Suprapubic skin (tissue), 4 donors: Measurements from ENCODE around the gene MSL3. TPM values are rescaled to one million over a fixed set of nuclear protein-coding genes. Genes with fewer than 3 reads are reported as not detected.

Experiments
- DNase-seq, 2 donors: peaks; one replicate each; pipeline ENCODE4 v3.0.0-alpha.2; 2019; ENCODE audit warnings: low spot score in 2 of 2
- H3K27ac ChIP-seq: fragments of 200-600 bp; sonication (generic); one replicate; pipeline ENCODE4 v1.5.1; 2019
- H3K27me3 ChIP-seq: fragments of 200-600 bp; sonication (generic); one replicate; pipeline ENCODE4 v1.5.1; 2019
- H3K36me3 ChIP-seq: fragments of 200-600 bp; sonication (generic); one replicate; pipeline ENCODE4 v1.5.1; 2019
- H3K4me1 ChIP-seq: fragments of 200-600 bp; sonication (generic); one replicate; pipeline ENCODE4 v1.5.1; 2019
- H3K4me3 ChIP-seq: fragments of 200-600 bp; sonication (generic); one replicate; pipeline ENCODE4 v1.5.1; 2019; ENCODE audit warnings: mild to moderate bottlenecking
- H3K9me3 ChIP-seq: fragments of 200-600 bp; sonication (generic); one replicate; pipeline ENCODE4 v1.5.1; 2019
- EP300 ChIP-seq: sonication (generic); formaldehyde crosslinking; IDR thresholded peaks from one replicate; pipeline ENCODE4 v1.6.1; 2017; ENCODE audit warnings: antibody characterized with exemption
- POLR2A ChIP-seq, 2 donors: fragments of 450-650 bp; IDR thresholded peaks; one replicate each; pipeline ENCODE4 v1.6.1; 2017; ENCODE audit warnings: antibody characterized with exemption in 2 of 2, mild to moderate bottlenecking in 2 of 2, moderate library complexity in 2 of 2
- POLR2AphosphoS5 ChIP-seq, 3 donors: sonication (generic); formaldehyde crosslinking; IDR thresholded peaks; one replicate each; pipeline ENCODE4 v1.6.1; 2017; ENCODE audit warnings: antibody characterized with exemption in 3 of 3
- WGBS: methylation state at CpG from one replicate; pipeline ENCODE4 v1.1.5; 2018; 5-methylcytosine and 5-hydroxymethylcytosine counted together
- total RNA-seq, 4 donors: library from RNA; depleted of rRNA; stranded (reverse); fragments of >200 nt; gene quantifications; one replicate each; pipeline ENCODE4 v1.1.0, GENCODE V29; 2016
- TF ChIP-seq, protein P1 (sequence below), 2 donors: fragments of 200-600 bp in 1 of 2; fragments of 450-650 bp in 1 of 2; sonication (generic) in 1 of 2; IDR thresholded peaks; one replicate each; pipeline ENCODE4 v1.5.1; 2016 to 2019; ENCODE audit warnings: antibody characterized with exemption in 2 of 2, mild to moderate bottlenecking in 1 of 2, moderate library complexity in 1 of 2

The MSL3 gene
- total RNA-seq, 4 donors from 2014 or later = 20.9 to 44.8 (median 26.0) TPM

DNA sequence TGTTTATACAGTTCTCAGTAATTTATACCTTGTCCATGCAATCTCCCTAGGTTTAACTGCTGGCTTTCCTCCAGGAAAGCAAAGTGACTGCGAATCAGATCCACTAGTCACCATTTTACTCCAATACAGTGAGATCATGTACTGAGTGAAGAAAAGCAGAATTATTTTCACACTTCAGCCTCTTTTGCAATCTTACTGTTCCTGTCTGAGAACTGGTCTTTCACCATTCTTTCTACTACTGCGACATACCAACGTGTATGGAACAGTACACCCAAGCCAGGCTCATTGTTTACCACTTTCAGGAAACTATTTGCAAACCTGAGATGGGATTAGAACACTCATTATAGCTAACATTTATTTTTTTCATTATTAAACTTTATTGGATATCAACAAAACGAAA is 8.0 kb upstream of the MSL3 start:
- Histone ChIP-seq H3K36me3 (no peaks in the 10 kb centered on the region), H3K9me3 (no peaks in the 10 kb centered on the region), H3K4me1 (no peaks in the 10 kb centered on the region), H3K4me3 (no peak overlapping the region), H3K27me3 (no peaks in the 10 kb centered on the region), H3K27ac (no peak overlapping the region)
- no peak for DNase-seq
- WGBS = 42% methylated on average over 4 of the region's 4 CpGs
- TF ChIP-seq POLR2AphosphoS5 (IDR thresholded peaks at IDR 0.05) (no peak), POLR2A (IDR thresholded peaks at IDR 0.05) (no peak), EP300 (no peak)
- TF ChIP-seq, protein P1, sequence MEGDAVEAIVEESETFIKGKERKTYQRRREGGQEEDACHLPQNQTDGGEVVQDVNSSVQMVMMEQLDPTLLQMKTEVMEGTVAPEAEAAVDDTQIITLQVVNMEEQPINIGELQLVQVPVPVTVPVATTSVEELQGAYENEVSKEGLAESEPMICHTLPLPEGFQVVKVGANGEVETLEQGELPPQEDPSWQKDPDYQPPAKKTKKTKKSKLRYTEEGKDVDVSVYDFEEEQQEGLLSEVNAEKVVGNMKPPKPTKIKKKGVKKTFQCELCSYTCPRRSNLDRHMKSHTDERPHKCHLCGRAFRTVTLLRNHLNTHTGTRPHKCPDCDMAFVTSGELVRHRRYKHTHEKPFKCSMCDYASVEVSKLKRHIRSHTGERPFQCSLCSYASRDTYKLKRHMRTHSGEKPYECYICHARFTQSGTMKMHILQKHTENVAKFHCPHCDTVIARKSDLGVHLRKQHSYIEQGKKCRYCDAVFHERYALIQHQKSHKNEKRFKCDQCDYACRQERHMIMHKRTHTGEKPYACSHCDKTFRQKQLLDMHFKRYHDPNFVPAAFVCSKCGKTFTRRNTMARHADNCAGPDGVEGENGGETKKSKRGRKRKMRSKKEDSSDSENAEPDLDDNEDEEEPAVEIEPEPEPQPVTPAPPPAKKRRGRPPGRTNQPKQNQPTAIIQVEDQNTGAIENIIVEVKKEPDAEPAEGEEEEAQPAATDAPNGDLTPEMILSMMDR (IDR thresholded peaks at IDR 0.05) = no peak

DNA sequence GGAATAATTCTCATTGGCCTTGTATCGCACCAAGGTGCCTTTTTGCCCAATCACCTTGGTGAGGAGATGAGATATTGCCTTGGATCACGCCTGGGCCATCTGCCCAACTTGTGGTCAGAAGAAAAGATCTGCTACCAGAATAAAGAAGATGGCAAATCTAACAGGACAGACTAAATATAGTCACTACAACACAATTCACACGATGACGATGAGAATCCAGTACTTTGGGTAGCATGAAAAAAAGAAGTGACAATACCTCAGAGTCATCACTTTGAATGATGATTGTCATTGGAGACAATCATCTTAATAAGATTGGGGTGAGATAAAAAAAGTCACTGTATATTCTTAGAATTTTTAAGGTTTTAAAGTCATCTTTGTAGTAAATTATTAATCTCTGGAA is 7.3 kb upstream of the MSL3 start:
- Histone ChIP-seq H3K36me3 (no peaks in the 10 kb centered on the region), H3K9me3 (no peaks in the 10 kb centered on the region), H3K4me1 (no peaks in the 10 kb centered on the region), H3K27ac (no peak overlapping the region), H3K4me3 (no peak overlapping the region), H3K27me3 (no peaks in the 10 kb centered on the region)
- no peak for DNase-seq
- TF ChIP-seq POLR2A (IDR thresholded peaks at IDR 0.05) = no peak
- TF ChIP-seq POLR2AphosphoS5 (IDR thresholded peaks at IDR 0.05) = no peak
- no peak for TF ChIP-seq EP300
- TF ChIP-seq, protein P1 (IDR thresholded peaks at IDR 0.05) = no peak
- 73% methylated on average over 4 of the region's 4 CpGs for WGBS

DNA sequence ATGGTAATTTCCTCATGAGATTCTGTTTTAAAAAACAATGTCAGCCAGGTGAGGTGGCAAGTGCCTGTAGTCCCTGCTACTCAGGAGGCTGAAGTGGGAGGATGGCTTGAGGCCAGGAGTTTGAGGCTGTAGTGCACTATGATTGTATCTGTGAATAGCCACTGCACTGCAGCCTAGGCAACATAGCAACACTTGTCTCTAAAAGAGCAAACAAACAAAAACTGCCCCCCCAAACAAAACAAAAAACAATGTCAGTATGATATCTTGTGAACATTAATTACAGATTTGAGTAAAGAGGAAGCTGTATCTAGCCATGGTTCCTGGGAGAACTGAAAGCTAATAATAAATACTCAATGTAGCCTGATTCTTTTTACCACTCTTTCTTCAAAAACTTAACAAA is 6.8 kb upstream of the MSL3 start:
- no peak for TF ChIP-seq EP300
- no peak for DNase-seq
- no peaks in the 10 kb centered on the region for H3K4me1 ChIP-seq

DNA sequence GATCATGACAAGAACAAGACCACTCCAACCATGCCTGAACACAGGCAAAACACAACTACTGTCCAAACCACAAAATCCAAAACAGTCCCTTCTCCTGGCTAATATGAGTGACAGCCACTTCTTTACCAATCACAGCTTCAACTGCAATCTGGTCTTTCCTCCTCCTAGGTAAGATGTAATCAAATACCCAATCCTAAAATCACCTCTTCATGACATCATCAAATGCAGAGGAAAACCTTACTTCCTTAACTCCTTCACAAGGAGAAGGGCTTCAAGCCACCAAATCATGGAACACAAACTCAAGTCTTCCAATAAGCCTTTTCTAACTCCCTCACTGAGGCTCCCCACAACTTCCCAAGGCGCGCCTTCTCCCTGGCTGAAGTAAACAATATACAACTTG is 4.4 kb upstream of the MSL3 start:
- WGBS = 88% methylated on average over 2 of the region's 2 CpGs
- Histone ChIP-seq H3K4me3 (no peak overlapping the region), H3K36me3 (no peaks in the 10 kb centered on the region), H3K4me1 (peaks cover 6% of the 10 kb centered on the region), H3K9me3 (no peaks in the 10 kb centered on the region), H3K27me3 (no peaks in the 10 kb centered on the region), H3K27ac (no peak overlapping the region)
- DNase-seq = no peak
- TF ChIP-seq EP300 = no peak
- TF ChIP-seq, protein P1 (IDR thresholded peaks at IDR 0.05) = no peak

More for the DNA sequence above, 6.8 kb upstream of the MSL3 start:
- H3K27me3 ChIP-seq = no peaks in the 10 kb centered on the region
- no peak overlapping the region for H3K27ac ChIP-seq
- H3K36me3 ChIP-seq = no peaks in the 10 kb centered on the region
- no peaks in the 10 kb centered on the region for H3K9me3 ChIP-seq
- H3K4me3 ChIP-seq = no peak overlapping the region

DNA sequence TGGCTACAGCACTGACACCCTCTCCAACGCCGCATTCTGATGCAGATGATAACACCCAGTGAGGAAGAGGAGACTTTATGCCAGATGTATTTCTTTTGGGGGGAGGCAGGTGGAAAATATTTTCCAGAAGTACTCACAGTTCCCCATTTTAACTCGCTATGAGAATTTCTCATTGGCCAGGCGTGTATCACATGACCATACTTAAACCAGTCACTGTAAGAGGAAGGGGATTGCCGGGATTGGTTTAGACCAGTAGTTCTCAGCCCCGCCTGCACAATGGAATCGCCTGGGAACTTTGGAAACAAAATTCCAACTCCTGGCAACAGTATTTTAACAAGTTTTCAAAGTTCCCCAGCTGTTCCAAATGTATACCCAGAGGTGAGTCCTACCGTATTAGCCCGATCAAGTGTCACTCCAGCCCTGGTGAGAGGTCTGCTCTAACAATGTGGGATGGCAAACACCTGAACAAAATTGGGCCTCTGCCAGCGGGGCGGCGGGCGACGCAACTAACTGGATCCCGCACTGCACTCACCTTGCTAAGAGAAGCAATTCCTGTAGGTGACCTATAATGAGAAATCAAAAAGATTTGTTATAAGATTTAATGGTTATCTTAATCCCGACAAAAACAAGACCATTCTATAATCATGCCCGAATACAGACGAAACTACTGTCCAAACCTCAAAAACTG is 2.9 kb upstream of the MSL3 start:
- Histone ChIP-seq H3K27ac (no peak overlapping the region), H3K27me3 (no peaks in the 10 kb centered on the region), H3K36me3 (no peaks in the 10 kb centered on the region), H3K4me3 (no peak overlapping the region), H3K4me1 (peaks cover 6% of the 10 kb centered on the region), H3K9me3 (no peaks in the 10 kb centered on the region)
- no peak for DNase-seq
- 84% methylated on average over 18 of the region's 18 CpGs for WGBS
- TF ChIP-seq POLR2A (IDR thresholded peaks at IDR 0.05) (no peak), EP300 (no peak), POLR2AphosphoS5 (IDR thresholded peaks at IDR 0.05) (no peak)
- TF ChIP-seq, protein P1 (IDR thresholded peaks at IDR 0.05) = no peak

DNA sequence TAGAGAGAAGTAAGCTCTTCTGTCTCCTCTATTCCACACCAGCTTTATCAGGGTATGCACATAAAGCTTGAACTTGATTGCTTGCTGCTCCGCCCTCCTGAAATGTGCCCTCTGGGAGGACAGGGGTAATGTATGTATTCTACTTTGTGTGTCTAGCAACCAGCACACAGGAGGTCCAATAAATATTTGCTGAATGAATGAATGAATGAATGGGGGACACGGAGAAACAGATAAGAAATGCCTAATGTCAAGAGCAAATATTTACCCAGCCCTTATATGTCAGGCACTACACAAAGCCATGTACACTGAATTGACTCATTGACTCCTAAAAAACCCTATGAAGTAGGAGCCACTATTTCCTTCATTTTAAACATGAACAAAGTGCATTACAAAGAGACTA is 2.3 kb upstream of the MSL3 start:
- Histone ChIP-seq H3K4me1 (peaks cover 6% of the 10 kb centered on the region), H3K27me3 (no peaks in the 10 kb centered on the region), H3K4me3 (no peak overlapping the region), H3K36me3 (no peaks in the 10 kb centered on the region), H3K27ac (no peak overlapping the region), H3K9me3 (no peaks in the 10 kb centered on the region)
- WGBS = 73% methylated on average over 2 of the region's 2 CpGs
- TF ChIP-seq EP300 = no peak
- TF ChIP-seq, protein P1 (IDR thresholded peaks at IDR 0.05) = no peak
- no peak for TF ChIP-seq POLR2AphosphoS5 (IDR thresholded peaks at IDR 0.05)
- no peak for TF ChIP-seq POLR2A (IDR thresholded peaks at IDR 0.05)
- DNase-seq = no peak
